Fibroblast of the aortic adventitia (primary cell): ENCODE measurements around the gene CELA1. TPM values are rescaled to one million over a fixed set of nuclear protein-coding genes. Genes with fewer than 3 reads are reported as not detected.
"Not testable (repeated sequence)": the region's sequence is repeated elsewhere in the genome, so short reads cannot be mapped to it uniquely, and the experiment has no call there.

Experiments
- DNase-seq: peaks from one replicate; pipeline ENCODE4 v3.0.0-alpha.2; 2010; ENCODE audit warnings: low read depth
- H3K4me3 ChIP-seq: 2 replicates; pipeline ENCODE4 v1.5.1; 2011; ENCODE audit warnings: low read depth, mild to moderate bottlenecking, control low read depth, low read length, moderate library complexity
- CTCF ChIP-seq: IDR thresholded peaks from 2 replicates; pipeline ENCODE4 v1.5.1; 2011; ENCODE audit warnings: mild to moderate bottlenecking, low read length, control low read depth, inconsistent platforms; ENCODE audit not compliant: insufficient read depth
- total RNA-seq: library from RNA; depleted of rRNA; stranded (reverse); fragments of >200 nt; gene quantifications from 2 replicates; pipeline ENCODE4 v1.2.3, GENCODE V29; 2012; ENCODE audit warnings: low replicate concordance

Gene CELA1
- total RNA-seq, 1 donor = not detected

- H3K4me3 ChIP-seq = no peak overlapping the region
- no peak for DNase-seq
- no peak for TF ChIP-seq CTCF
Measured at GRCh38 chr12:51295651-51296050, 50.8 kb downstream of the CELA1 start.

GRCh38 chr12:51294097-51294496, 52.4 kb downstream of the CELA1 start:
- DNase-seq = not testable (repeated sequence)

GRCh38 chr12:51293696-51294095, 52.8 kb downstream of the CELA1 start:
- no peak for DNase-seq
- H3K4me3 ChIP-seq = no peak overlapping the region
- TF ChIP-seq CTCF = no peak

More at GRCh38 chr12:51294097-51294496, 52.4 kb downstream of the CELA1 start:
- H3K4me3 ChIP-seq = not testable (repeated sequence)

DNA sequence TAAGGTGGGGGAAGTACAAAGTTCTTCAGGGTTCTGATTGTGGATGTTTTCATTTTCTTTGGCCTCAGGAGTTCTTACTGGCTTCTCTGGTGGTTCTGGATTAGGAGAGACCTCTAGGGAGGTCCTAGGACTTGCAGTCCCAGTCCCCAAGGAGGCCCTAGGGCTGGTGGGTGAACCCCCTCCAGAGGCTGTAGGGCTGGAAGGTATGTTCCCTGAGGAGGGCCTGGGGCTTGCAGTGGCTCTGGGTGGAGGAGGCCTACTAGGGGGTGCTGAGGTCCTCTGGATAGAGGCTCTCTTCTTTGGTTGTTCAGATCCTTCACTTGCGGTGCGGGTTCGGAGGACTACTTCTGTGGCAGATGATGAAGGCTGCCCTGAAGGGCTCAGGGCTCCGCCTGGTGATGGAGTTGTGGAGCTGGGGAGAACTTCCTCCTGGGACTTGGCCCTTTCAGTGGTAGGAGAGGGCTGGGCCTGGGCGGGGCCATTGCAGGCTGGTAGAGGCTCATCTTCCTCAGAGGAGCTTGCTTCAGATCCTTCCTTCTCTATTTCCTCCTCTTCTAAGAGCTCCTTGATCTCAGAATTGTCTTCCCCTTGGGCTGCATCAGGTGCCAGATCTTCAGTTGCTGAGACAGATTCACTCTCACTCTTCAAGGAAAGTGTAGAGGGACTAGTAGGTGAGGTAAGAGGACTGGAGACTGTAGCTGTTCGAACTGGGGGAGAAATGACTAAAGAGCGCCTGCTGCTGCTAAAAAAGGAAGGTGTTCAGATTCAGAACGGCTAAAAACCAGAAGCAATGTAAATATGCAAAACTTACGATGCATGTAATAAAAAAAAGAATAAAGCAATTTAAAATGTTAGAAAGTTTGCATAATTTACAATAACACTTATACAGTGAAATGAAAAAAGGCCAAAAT, 54.6 kb downstream of the CELA1 start:
- not testable (repeated sequence) for DNase-seq, H3K4me3 ChIP-seq

- no peak for DNase-seq
- TF ChIP-seq CTCF = no peak
- no peak overlapping the region for H3K4me3 ChIP-seq
Measured at GRCh38 chr12:51285843-51286242, 60.6 kb downstream of the CELA1 start.

DNA sequence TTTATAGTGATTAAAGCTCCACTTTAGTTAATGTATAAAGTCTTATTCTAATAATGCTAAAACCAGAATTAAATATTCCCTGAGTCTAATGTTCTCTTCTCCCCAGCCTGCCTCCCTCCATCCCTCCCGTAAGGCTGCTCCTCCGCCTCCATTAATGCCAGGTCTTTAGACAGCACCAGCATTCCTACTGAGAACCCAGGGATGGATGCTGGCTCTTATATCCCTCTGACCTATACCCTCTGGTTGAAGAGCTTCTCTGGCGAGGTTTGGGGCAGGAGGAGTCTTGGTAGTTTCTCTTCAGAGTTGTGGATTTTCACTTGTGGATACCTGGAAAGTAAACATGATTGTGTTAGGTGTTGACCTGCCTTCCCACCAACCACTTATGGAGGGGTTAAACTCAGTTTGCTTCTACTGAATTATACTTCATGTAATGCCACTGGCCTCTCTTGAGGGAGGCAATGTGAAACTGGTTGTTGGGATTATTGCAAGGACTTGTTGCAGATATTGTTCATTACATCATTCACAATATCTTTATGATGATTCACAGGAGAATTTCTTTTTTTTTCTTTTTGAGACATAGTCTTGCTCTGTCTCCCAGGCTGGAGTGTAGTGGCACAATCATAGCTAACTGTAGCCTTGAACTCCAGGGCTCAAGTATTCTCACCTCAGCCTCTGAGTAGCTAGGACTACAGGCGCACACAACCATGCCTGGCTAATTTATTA, 65.1 kb downstream of the CELA1 start:
- peak; percentile 76 for DNase-seq
- no peak for TF ChIP-seq CTCF
- H3K4me3 ChIP-seq = no peak overlapping the region

Other genes with a start within 250 kb of the CELA1 start
- 10.8 and 12.8 TPM in 2 replicates for gene TFCP2, start 173.5 kb downstream of the CELA1 start, total RNA-seq
- 3.5 and 5.7 TPM in 2 replicates for gene POU6F1, start 128.6 kb downstream of the CELA1 start, total RNA-seq
- 58.1 and 125 TPM in 2 replicates for gene DAZAP2, start 107.9 kb downstream of the CELA1 start, total RNA-seq
- gene SMAGP, start 76.3 kb downstream of the CELA1 start, total RNA-seq = 9.6 and 29.3 TPM in 2 replicates
- under 0.01 TPM in 1 of 2 replicates, not detected in the other for gene BIN2, start 22.5 kb downstream of the CELA1 start, total RNA-seq
- gene GALNT6, start 44.7 kb upstream of the CELA1 start, total RNA-seq = 0.74 and 22.1 TPM in 2 replicates
- 4.7 and 8.4 TPM in 2 replicates for gene SLC4A8, start 78.2 kb upstream of the CELA1 start, total RNA-seq
- 7.9 and 17.2 TPM in 2 replicates for gene SCN8A, start 244.6 kb upstream of the CELA1 start, total RNA-seq